ENCODE measurements around the gene NEDD4.
A peak's percentile ranks its signal among the peaks of the same experiment; 100 is the strongest.

NEDD4 gene

DNA sequence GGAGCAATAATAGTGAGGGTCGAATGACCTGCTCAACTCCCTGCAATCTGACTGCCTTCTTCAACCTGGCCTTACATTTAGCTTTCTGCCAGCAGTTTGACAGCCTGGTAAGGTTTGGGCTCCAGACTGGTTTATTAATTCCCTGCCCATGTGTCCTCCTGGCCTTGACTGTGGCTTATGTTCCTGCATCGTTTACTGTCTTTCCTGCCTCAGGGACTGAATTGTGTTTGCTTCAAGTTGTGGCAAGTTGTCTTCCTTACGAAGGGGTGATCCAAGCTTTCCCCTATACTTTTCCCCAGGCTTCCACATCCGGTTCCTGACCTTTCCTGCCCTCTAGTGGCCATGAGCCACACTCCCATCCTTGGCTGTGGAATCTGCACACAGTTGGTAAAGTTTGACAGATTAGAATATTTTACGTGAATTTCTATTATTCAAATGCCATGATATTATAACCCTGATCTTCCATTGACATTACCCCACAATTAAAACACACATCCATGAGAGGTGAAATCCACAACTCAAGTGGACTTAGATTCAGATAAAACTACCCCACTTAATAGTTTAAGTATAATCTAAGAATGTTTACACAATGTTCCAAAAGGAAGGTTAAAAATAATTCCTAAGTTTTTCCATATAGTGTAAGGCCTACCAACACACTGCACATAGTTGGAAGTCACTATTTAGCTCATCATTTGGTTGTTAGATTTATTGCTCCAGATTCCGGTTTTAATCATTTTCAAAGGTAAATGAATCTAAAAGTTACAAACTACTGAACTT, 95.7 kb downstream of the NEDD4 start (continued):
- TF ChIP-seq, protein P1, sequence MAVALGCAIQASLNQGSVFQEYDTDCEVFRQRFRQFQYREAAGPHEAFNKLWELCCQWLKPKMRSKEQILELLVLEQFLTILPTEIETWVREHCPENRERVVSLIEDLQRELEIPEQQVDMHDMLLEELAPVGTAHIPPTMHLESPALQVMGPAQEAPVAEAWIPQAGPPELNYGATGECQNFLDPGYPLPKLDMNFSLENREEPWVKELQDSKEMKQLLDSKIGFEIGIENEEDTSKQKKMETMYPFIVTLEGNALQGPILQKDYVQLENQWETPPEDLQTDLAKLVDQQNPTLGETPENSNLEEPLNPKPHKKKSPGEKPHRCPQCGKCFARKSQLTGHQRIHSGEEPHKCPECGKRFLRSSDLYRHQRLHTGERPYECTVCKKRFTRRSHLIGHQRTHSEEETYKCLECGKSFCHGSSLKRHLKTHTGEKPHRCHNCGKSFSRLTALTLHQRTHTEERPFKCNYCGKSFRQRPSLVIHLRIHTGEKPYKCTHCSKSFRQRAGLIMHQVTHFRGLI (tag by site-specific recombination; IDR thresholded peaks at IDR 0.05) = no peak

DNA sequence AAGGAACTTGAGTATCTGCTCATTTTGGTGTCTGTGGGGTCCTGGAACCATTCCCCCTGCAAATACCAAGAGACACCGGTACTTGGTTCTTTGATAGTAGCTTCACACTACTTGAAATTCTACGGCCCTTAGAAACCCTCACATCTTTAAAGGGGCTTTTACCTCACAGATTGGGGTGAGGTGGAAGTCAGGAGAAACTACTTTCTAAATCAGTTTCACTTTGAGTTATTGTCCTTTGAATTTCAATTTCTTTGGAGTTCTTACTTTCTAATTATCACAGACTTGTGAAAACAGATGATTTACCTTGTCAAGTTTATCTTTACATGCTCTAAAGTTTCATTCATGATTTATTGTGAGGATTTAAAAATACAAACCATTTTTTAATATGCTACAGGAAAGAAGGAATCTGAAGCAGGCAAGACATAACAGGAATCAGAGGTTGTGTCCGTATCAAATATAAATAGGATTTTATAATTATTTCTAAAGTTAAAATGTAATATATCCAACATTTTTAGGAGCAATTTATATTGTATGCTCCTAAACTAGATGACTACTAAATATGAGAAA, 98.9 kb downstream of the NEDD4 start:
- POLR2A ChIA-PET = no interaction called here
- CTCF ChIA-PET = interaction anchor here (0.6 kb wide), 1 partner anchor 158 kb away, joined by 3 read pairs; no protein-coding TSS in a partner anchor

DNA sequence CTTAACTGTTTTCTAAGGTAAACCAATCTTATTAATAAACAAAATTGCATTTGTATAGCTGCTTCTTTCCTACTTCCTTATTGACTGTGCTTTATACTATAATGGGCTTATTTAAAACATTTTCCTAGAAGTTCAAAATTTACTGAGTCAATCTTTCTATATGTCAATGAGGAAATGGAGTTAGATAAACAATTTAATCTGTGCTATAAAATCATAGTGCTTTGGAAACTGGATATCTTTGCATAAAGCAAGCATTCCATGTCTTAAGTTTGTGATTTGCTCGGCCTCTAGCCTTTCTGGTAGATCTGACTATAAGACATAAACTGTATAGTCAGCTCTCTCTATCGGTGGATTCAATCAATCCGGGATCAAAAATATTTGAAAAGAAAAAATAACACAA, 99.6 kb downstream of the NEDD4 start:
- H3K27ac ChIP-seq (ENCODE audit: extremely low read depth, low read depth, low read length) = no peak overlapping the region
- peaks cover 12% of the 10 kb centered on the region for H3K4me1 ChIP-seq (ENCODE audit: control insufficient read depth, insufficient read depth, low read length)
- CTCF ChIA-PET = no interaction called here
- H3K4me3 ChIP-seq (ENCODE audit: low read depth, low read length) = no peak overlapping the region
- H3K36me3 ChIP-seq (ENCODE audit: control insufficient read depth in 2 of 2, insufficient read depth in 1 of 2, low read length in 2 of 2) = no peaks in the 10 kb centered on the region
- POLR2A ChIA-PET = no interaction called here
- H3K9me3 ChIP-seq (ENCODE audit: control insufficient read depth, insufficient read depth, low read depth, low read length) = no peaks in the 10 kb centered on the region
- TF ChIP-seq, protein P2, sequence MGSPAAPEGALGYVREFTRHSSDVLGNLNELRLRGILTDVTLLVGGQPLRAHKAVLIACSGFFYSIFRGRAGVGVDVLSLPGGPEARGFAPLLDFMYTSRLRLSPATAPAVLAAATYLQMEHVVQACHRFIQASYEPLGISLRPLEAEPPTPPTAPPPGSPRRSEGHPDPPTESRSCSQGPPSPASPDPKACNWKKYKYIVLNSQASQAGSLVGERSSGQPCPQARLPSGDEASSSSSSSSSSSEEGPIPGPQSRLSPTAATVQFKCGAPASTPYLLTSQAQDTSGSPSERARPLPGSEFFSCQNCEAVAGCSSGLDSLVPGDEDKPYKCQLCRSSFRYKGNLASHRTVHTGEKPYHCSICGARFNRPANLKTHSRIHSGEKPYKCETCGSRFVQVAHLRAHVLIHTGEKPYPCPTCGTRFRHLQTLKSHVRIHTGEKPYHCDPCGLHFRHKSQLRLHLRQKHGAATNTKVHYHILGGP (tag by site-specific recombination; IDR thresholded peaks at IDR 0.05) = peak; percentile 67
- TF ChIP-seq ZNF837 (tag by site-specific recombination; IDR thresholded peaks at IDR 0.05) (no peak), ZNF791 (tag by site-specific recombination; IDR thresholded peaks at IDR 0.05) (no peak), ZNF324 (tag by site-specific recombination; IDR thresholded peaks at IDR 0.05) (no peak), ZFP37 (tag by site-specific recombination; IDR thresholded peaks at IDR 0.05) (no peak), ZNF223 (tag by site-specific recombination; IDR thresholded peaks at IDR 0.05) (no peak), ZNF239 (tag by site-specific recombination; IDR thresholded peaks at IDR 0.05) (no peak)
- TF ChIP-seq, protein P3, sequence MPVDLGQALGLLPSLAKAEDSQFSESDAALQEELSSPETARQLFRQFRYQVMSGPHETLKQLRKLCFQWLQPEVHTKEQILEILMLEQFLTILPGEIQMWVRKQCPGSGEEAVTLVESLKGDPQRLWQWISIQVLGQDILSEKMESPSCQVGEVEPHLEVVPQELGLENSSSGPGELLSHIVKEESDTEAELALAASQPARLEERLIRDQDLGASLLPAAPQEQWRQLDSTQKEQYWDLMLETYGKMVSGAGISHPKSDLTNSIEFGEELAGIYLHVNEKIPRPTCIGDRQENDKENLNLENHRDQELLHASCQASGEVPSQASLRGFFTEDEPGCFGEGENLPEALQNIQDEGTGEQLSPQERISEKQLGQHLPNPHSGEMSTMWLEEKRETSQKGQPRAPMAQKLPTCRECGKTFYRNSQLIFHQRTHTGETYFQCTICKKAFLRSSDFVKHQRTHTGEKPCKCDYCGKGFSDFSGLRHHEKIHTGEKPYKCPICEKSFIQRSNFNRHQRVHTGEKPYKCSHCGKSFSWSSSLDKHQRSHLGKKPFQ (tag by site-specific recombination; IDR thresholded peaks at IDR 0.05) = no peak

More for the DNA sequence above, 98.9 kb downstream of the NEDD4 start:
- no peak overlapping the region for H3K4me3 ChIP-seq (ENCODE audit: low read depth, low read length)
- TF ChIP-seq, protein P4, sequence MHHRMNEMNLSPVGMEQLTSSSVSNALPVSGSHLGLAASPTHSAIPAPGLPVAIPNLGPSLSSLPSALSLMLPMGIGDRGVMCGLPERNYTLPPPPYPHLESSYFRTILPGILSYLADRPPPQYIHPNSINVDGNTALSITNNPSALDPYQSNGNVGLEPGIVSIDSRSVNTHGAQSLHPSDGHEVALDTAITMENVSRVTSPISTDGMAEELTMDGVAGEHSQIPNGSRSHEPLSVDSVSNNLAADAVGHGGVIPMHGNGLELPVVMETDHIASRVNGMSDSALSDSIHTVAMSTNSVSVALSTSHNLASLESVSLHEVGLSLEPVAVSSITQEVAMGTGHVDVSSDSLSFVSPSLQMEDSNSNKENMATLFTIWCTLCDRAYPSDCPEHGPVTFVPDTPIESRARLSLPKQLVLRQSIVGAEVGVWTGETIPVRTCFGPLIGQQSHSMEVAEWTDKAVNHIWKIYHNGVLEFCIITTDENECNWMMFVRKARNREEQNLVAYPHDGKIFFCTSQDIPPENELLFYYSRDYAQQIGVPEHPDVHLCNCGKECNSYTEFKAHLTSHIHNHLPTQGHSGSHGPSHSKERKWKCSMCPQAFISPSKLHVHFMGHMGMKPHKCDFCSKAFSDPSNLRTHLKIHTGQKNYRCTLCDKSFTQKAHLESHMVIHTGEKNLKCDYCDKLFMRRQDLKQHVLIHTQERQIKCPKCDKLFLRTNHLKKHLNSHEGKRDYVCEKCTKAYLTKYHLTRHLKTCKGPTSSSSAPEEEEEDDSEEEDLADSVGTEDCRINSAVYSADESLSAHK (tag by site-specific recombination; IDR thresholded peaks at IDR 0.05) = peak; percentile 37; the same call in 1 of the 2 replicates
- TF ChIP-seq, protein P5, sequence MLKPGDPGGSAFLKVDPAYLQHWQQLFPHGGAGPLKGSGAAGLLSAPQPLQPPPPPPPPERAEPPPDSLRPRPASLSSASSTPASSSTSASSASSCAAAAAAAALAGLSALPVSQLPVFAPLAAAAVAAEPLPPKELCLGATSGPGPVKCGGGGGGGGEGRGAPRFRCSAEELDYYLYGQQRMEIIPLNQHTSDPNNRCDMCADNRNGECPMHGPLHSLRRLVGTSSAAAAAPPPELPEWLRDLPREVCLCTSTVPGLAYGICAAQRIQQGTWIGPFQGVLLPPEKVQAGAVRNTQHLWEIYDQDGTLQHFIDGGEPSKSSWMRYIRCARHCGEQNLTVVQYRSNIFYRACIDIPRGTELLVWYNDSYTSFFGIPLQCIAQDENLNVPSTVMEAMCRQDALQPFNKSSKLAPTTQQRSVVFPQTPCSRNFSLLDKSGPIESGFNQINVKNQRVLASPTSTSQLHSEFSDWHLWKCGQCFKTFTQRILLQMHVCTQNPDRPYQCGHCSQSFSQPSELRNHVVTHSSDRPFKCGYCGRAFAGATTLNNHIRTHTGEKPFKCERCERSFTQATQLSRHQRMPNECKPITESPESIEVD (tag by site-specific recombination; IDR thresholded peaks at IDR 0.05) = peak; percentile 59; the same call in 1 of the 2 replicates
- no peak for TF ChIP-seq ZNF791 (tag by site-specific recombination; IDR thresholded peaks at IDR 0.05)
- TF ChIP-seq ZNF521 (tag by site-specific recombination; IDR thresholded peaks at IDR 0.05) = no peak
- TF ChIP-seq PRDM1 (tag by site-specific recombination; IDR thresholded peaks at IDR 0.05) = peak; percentile 67
- no peak for TF ChIP-seq ZNF138 (tag by site-specific recombination; IDR thresholded peaks at IDR 0.05; ENCODE audit: borderline replicate concordance)
- no peak for TF ChIP-seq ZBTB1 (tag by site-specific recombination; IDR thresholded peaks at IDR 0.05)
- TF ChIP-seq ZSCAN23 (tag by site-specific recombination; IDR thresholded peaks at IDR 0.05) = no peak
- TF ChIP-seq IKZF3 (tag by site-specific recombination; IDR thresholded peaks at IDR 0.05) = no peak
- TF ChIP-seq, protein P6, sequence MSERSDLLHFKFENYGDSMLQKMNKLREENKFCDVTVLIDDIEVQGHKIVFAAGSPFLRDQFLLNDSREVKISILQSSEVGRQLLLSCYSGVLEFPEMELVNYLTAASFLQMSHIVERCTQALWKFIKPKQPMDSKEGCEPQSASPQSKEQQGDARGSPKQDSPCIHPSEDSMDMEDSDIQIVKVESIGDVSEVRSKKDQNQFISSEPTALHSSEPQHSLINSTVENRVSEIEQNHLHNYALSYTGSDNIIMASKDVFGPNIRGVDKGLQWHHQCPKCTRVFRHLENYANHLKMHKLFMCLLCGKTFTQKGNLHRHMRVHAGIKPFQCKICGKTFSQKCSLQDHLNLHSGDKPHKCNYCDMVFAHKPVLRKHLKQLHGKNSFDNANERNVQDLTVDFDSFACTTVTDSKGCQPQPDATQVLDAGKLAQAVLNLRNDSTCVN (tag by site-specific recombination; optimal IDR thresholded peaks at IDR 0.05) = no peak
- TF ChIP-seq, protein P7, sequence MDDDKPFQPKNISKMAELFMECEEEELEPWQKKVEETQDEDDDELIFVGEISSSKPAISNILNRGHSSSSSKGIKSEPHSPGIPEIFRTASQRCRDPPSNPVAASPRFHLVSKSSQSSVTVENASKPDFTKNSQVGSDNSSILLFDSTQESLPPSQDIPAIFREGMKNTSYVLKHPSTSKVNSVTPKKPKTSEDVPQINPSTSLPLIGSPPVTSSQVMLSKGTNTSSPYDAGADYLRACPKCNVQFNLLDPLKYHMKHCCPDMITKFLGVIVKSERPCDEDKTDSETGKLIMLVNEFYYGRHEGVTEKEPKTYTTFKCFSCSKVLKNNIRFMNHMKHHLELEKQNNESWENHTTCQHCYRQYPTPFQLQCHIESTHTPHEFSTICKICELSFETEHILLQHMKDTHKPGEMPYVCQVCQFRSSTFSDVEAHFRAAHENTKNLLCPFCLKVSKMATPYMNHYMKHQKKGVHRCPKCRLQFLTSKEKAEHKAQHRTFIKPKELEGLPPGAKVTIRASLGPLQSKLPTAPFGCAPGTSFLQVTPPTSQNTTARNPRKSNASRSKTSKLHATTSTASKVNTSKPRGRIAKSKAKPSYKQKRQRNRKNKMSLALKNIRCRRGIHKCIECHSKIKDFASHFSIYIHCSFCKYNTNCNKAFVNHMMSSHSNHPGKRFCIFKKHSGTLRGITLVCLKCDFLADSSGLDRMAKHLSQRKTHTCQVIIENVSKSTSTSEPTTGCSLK (tag by site-specific recombination; IDR thresholded peaks at IDR 0.05) = no peak
- no peaks in the 10 kb centered on the region for H3K9me3 ChIP-seq (ENCODE audit: control insufficient read depth, insufficient read depth, low read depth, low read length)
- no peaks in the 10 kb centered on the region for H3K36me3 ChIP-seq (ENCODE audit: control insufficient read depth in 2 of 2, insufficient read depth in 1 of 2, low read length in 2 of 2)
- H3K27ac ChIP-seq (ENCODE audit: extremely low read depth, low read depth, low read length) = no peak overlapping the region
- peaks cover 12% of the 10 kb centered on the region for H3K4me1 ChIP-seq (ENCODE audit: control insufficient read depth, insufficient read depth, low read length)
